Activated CD8-positive, alpha-beta memory T cell treated with anti-CD3 and anti-CD28 coated beads for 4 hours (primary cell): ENCODE data around the gene B4GALT2.

Experiments used
- DNase-seq, 2 donors: peaks; one replicate each; pipeline ENCODE4 v3.0.0-alpha.2; 2020; ENCODE audit warnings: low read depth in 2 of 2

B4GALT2 gene

DNA sequence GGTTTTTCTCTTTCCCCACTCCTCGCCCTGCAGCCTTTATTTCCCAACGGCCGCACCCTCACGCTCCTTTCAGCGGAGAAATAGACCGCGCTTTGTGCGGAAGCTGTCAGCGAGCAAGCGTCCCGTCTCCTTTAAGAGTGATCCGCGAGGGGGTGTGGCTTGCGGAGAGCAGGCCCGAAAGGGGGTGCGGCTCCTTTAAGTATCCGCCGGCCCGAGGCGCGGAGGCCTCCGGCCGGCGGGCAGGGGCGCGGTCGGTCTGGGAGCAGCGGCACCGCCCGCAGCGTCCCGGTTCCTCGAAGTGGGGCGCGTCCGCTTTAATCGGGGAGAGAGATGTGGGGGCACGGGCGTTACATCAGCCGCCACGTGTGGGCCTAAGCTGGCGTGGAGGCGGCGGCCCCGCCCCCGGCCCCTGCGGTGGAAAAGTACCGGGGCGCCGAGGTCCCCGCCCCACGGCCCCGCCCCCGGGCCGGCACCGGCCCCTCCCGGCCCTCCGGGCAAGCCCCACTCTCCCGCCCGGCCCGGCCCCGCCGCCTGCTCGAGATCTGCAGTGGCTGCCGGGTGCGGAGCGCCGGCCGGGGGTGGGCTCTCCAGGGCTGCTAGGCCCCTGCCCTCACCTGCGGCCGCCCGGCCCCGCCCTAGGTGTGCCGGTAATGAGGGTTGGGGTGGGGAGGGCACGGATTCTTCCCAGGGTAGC lies 51.0 kb downstream of the B4GALT2 start:
- DNase-seq: peak; percentile 71 to 76

GRCh38 chr1:44030605-44031251 lies 51.7 kb downstream of the B4GALT2 start:
- DNase-seq: peak; percentile 16 to 33

GRCh38 chr1:44031252-44032169 lies 52.5 kb downstream of the B4GALT2 start, which contains the start of gene SLC6A9:
SLC6A9 (minus strand) TSS chr1:44031462; CDS start chr1:44024277, 7,185 bp downstream.
- DNase-seq: peak; percentile 5 to 8

DNA sequence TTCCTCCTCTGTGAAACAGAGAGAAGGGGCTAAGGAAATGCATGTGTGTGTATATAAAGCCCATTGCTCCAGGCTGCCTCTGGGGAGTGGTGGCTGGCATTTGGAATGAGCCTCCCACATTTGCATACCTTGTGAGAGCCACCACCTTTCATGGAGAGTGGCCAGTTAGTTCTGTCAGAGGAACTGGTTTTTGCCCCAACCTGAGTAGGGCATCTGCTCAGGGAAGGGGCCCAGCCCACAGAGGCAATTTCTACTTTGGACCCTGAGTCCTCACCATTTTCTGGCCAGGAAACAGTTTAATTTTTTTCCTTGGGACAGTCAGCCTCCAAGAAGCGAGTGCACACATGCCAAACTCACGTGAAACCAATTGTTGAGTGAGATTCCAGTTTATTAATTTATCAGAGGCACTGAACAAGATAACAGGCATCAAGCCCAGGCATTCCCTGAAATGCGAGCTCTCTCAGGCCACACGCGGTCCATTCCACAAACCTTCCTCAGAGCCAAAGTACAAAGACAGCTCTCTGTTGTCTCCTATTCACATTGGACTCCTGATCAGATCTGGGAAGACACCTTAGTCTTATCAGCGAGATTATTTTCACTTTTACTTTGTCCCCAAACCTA lies 53.3 kb downstream of the B4GALT2 start:
- DNase-seq: no peak

- no peak for DNase-seq
Measured at GRCh38 chr1:44033041-44033575, 54.1 kb downstream of the B4GALT2 start.

DNA sequence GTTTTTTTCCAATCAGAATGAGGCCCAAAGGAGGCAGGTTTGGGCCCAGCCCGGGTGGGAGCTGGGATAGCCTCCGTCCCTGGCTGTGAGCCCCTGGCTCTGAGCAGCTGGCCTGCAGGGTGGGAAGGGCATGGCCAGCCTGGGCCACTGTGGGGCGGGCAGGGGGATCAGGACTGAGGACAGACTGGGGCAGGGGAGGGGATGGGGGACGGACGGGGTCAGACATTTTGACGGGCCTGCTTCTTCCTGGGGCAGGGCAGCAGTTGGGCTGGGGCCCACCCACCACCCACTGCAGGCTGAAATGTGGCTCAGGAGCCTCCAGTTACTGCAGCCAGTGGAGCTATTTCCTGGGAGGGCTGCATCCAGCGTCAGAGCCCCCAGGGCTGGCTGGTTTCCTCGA lies 54.7 kb downstream of the B4GALT2 start:
- no peak for DNase-seq

GRCh38 chr1:44034423-44034822 lies 55.4 kb downstream of the B4GALT2 start:
- no peak for DNase-seq

DNA sequence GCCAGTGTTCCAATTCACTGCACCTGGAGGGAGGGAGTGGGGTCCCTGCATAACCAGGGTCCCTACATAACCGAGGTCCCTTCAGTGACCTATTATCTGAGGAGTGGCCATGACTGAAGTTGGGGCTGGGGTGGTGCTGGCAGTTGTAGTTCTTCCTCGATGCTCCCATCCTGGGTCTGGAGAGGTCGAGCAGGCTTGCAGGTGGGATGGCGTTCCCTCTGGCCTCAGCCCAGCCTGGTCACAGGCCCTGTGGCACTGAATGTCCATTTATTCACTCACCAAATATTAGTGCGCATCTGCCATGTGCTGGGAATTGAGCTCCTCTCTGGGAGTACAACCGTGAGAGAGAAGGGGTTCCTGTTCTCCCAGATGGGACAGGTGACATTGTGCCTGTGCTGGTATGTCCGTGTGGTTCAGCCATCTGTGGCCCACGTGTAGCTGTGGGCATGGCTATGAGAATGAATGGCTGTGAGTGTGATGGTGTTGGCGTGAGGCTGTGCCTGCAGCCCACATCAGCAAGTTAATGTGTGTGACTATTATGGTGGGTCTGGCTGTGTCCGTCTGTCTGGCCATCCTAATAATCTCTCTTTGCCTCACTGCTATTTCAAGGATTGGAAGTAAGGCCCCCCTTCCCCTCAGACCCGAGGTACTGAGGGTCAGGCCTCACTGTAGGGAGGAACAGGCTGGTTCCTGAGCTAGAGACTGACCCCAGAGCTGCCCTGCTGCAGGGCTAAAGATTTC lies 56.1 kb downstream of the B4GALT2 start:
- no peak for DNase-seq

- no peak for DNase-seq
Measured at GRCh38 chr1:44035726-44036408, 56.9 kb downstream of the B4GALT2 start.

GRCh38 chr1:44036409-44037139 lies 57.6 kb downstream of the B4GALT2 start:
- DNase-seq: peak; percentile 27 to 33

GRCh38 chr1:44037154-44037553 lies 58.1 kb downstream of the B4GALT2 start:
- DNase-seq: no peak

DNA sequence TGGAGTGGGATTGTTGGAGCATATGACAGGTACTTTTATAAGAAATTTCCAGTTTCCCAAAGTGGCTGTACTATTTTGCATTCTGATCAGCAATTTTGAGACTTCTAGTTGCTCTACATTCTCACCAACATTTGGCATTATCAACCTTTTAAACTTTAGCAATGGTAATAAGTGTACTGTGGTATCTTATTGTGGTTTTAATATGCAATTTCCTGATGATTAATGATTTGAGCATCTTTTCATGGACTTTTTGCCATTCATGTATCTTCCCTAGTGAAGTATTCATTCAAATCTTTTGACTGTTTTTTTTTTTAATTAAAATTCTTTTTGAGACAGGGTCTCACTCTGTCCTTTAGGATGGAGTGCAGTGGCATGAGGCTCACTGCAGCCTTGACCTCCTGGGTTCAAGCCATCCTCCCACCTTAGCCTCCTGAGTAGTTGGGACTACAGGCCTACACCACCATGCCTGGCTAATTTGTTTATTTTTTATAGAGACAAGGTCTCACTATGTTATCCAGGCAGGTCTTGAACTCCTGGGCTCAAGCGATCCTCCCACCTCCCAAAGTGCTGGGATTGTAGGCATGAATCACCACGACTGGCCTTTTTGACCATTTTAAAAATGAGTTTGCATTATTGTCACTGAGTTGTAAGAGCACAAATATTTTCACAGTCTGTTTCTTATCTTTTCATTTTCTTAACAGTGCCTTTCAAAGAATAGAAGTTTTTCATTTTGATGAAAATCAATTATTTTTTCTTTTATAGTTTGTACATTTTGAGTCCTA lies 60.1 kb downstream of the B4GALT2 start:
- DNase-seq: no peak

DNA sequence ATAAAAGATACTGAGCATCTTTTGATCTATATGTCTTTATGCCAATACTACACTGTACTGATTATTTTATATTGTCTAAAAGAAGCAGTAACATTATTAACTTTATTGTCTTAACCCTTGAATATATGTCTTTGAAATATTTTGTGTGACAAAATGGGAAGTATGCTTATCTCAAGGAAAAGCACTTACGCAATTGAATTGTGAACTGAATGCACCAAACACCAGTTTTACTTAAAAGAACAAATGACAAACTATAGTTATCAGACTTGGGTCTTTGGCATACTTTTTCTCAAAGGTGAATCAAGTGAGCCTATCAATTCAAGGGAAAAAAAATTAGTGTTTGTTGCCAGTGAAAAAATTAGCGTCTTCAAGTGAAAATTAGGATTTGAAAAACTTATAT lies 61.4 kb downstream of the B4GALT2 start:
- DNase-seq: no peak
